Measurements from ENCODE around the gene SLC27A4.

The SLC27A4 gene

GRCh38 chr9:128383791-128384190 is 43.5 kb downstream of the SLC27A4 start:
- H2BK12ac ChIP-seq (ENCODE audit: low read length), result no peak overlapping the region
- H3K79me1 ChIP-seq (ENCODE audit: low read depth, low read length), result peaks cover 4% of the 10 kb centered on the region
- H4K8ac ChIP-seq (ENCODE audit: low read depth, low read length), result no peak overlapping the region
- H2BK15ac ChIP-seq (ENCODE audit: low read length), result no peak overlapping the region
- H3K4me1 ChIP-seq (ENCODE audit: control insufficient read depth in 2 of 2, insufficient read depth in 1 of 2, low read depth in 1 of 2, low read length in 2 of 2), result peaks cover 16 to 72% of the 10 kb centered on the region in 2 donors
- no peak overlapping the region for H2BK5ac ChIP-seq (ENCODE audit: low read length)
- no peak overlapping the region for H2BK120ac ChIP-seq (ENCODE audit: low read depth, low read length)
- no peak overlapping the region for H3K4me2 ChIP-seq (ENCODE audit: insufficient read depth, low read length, poor library complexity, severe bottlenecking)
- no peak overlapping the region for H3K14ac ChIP-seq (ENCODE audit: low read length)
- H3K23ac ChIP-seq (ENCODE audit: low read depth, low read length, poor library complexity), result no peak overlapping the region
- no peak overlapping the region for H3K4ac ChIP-seq (ENCODE audit: low read length)
- no peak for DNase-seq (ENCODE audit: low spot score)
- H3K36me3 ChIP-seq (replicated peaks in 1 of 2; ENCODE audit: control insufficient read depth in 2 of 2, insufficient read depth in 2 of 2, low read length in 2 of 2), result peaks cover 7 to 56% of the 10 kb centered on the region in 2 donors
- H4K91ac ChIP-seq (ENCODE audit: low read depth, low read length, poor library complexity), result no peak overlapping the region
- no peak overlapping the region for H3K9ac ChIP-seq (ENCODE audit: low read depth, low read length, poor library complexity)
- no CpG with 5 or more reads among the region's 8 CpGs for WGBS, 2 donors (ENCODE audit: extremely low coverage in 2 of 2, insufficient read length in 2 of 2, insufficient replicate concordance in 1 of 2)
- H3K27me3 ChIP-seq (ENCODE audit: control insufficient read depth in 3 of 3, insufficient read depth in 3 of 3, low read depth in 1 of 3, low read length in 3 of 3), result peaks cover 0 to 74% (median 0%) of the 10 kb centered on the region in 3 experiments
- no peak overlapping the region for H3K4me3 ChIP-seq (ENCODE audit: low read length in 2 of 2)
- no peak overlapping the region for H2AFZ ChIP-seq (ENCODE audit: low read length)
- H3K9me3 ChIP-seq (replicated peaks in 1 of 2; ENCODE audit: control insufficient read depth in 2 of 2, insufficient read depth in 1 of 2, low read depth in 1 of 2, low read length in 2 of 2), result no peaks in the 10 kb centered on the region
- no peak overlapping the region for H3K18ac ChIP-seq (ENCODE audit: low read length)
- H3K27ac ChIP-seq (replicated peaks; ENCODE audit: low read length), result no peak overlapping the region
- no peak overlapping the region for H2AK5ac ChIP-seq (ENCODE audit: low read depth, low read length)

- WGBS, 2 donors (ENCODE audit: extremely low coverage in 2 of 2, insufficient read length in 2 of 2, insufficient replicate concordance in 1 of 2), result no CpG with 5 or more reads among the region's 7 CpGs
- H3K14ac ChIP-seq (ENCODE audit: low read length), result no peak overlapping the region
- no peak overlapping the region for H3K23ac ChIP-seq (ENCODE audit: low read depth, low read length, poor library complexity)
- H3K9ac ChIP-seq (ENCODE audit: low read depth, low read length, poor library complexity), result no peak overlapping the region
- no peak overlapping the region for H2BK120ac ChIP-seq (ENCODE audit: low read depth, low read length)
- H2BK15ac ChIP-seq (ENCODE audit: low read length), result no peak overlapping the region
- no peak overlapping the region for H2BK5ac ChIP-seq (ENCODE audit: low read length)
- no peak overlapping the region for H2AFZ ChIP-seq (ENCODE audit: low read length)
- H3K18ac ChIP-seq (ENCODE audit: low read length), result no peak overlapping the region
- no peaks in the 10 kb centered on the region for H3K9me3 ChIP-seq (replicated peaks in 1 of 2; ENCODE audit: control insufficient read depth in 2 of 2, insufficient read depth in 1 of 2, low read depth in 1 of 2, low read length in 2 of 2)
- H3K79me1 ChIP-seq (ENCODE audit: low read depth, low read length), result peaks cover 4% of the 10 kb centered on the region
- H3K4me2 ChIP-seq (ENCODE audit: insufficient read depth, low read length, poor library complexity, severe bottlenecking), result no peak overlapping the region
- no peak overlapping the region for H3K4me3 ChIP-seq (ENCODE audit: low read length in 2 of 2)
- peaks cover 11 to 59% of the 10 kb centered on the region in 2 donors for H3K36me3 ChIP-seq (replicated peaks in 1 of 2; ENCODE audit: control insufficient read depth in 2 of 2, insufficient read depth in 2 of 2, low read length in 2 of 2)
- DNase-seq (ENCODE audit: low spot score), result no peak
- no peak overlapping the region for H3K27ac ChIP-seq (replicated peaks; ENCODE audit: low read length)
- H3K27me3 ChIP-seq (ENCODE audit: control insufficient read depth in 3 of 3, insufficient read depth in 3 of 3, low read depth in 1 of 3, low read length in 3 of 3), result peaks cover 0 to 84% (median 0%) of the 10 kb centered on the region in 3 experiments
- no peak overlapping the region for H4K8ac ChIP-seq (ENCODE audit: low read depth, low read length)
- H4K91ac ChIP-seq (ENCODE audit: low read depth, low read length, poor library complexity), result no peak overlapping the region
- H3K4ac ChIP-seq (ENCODE audit: low read length), result no peak overlapping the region
- H3K4me1 ChIP-seq (ENCODE audit: control insufficient read depth in 2 of 2, insufficient read depth in 1 of 2, low read depth in 1 of 2, low read length in 2 of 2), result peaks cover 16 to 83% of the 10 kb centered on the region in 2 donors
- H2AK5ac ChIP-seq (ENCODE audit: low read depth, low read length), result no peak overlapping the region
- H2BK12ac ChIP-seq (ENCODE audit: low read length), result no peak overlapping the region
Measured at GRCh38 chr9:128384801-128385495, 44.6 kb downstream of the SLC27A4 start.

- Histone ChIP-seq H3K36me3 (replicated peaks in 1 of 2; ENCODE audit: control insufficient read depth in 2 of 2, insufficient read depth in 2 of 2, low read length in 2 of 2) (peaks cover 11 to 63% of the 10 kb centered on the region in 2 donors), H4K91ac (ENCODE audit: low read depth, low read length, poor library complexity) (no peak overlapping the region), H2BK15ac (ENCODE audit: low read length) (no peak overlapping the region), H3K9me3 (replicated peaks in 1 of 2; ENCODE audit: control insufficient read depth in 2 of 2, insufficient read depth in 1 of 2, low read depth in 1 of 2, low read length in 2 of 2) (no peaks in the 10 kb centered on the region), H3K4ac (ENCODE audit: low read length) (no peak overlapping the region), H2AFZ (ENCODE audit: low read length) (no peak overlapping the region), H3K4me1 (ENCODE audit: control insufficient read depth in 2 of 2, insufficient read depth in 1 of 2, low read depth in 1 of 2, low read length in 2 of 2) (peaks cover 16 to 92% of the 10 kb centered on the region in 2 donors), H2BK120ac (ENCODE audit: low read depth, low read length) (no peak overlapping the region), H3K27me3 (ENCODE audit: control insufficient read depth in 3 of 3, insufficient read depth in 3 of 3, low read depth in 1 of 3, low read length in 3 of 3) (peaks cover 0 to 88% (median 0%) of the 10 kb centered on the region in 3 experiments), H3K27ac (replicated peaks; ENCODE audit: low read length) (no peak overlapping the region), H2AK5ac (ENCODE audit: low read depth, low read length) (no peak overlapping the region), H3K4me2 (ENCODE audit: insufficient read depth, low read length, poor library complexity, severe bottlenecking) (no peak overlapping the region), H3K9ac (ENCODE audit: low read depth, low read length, poor library complexity) (no peak overlapping the region), H2BK5ac (ENCODE audit: low read length) (no peak overlapping the region), H3K4me3 (ENCODE audit: low read length in 2 of 2) (no peak overlapping the region), H3K79me1 (ENCODE audit: low read depth, low read length) (peaks cover 4% of the 10 kb centered on the region), H3K23ac (ENCODE audit: low read depth, low read length, poor library complexity) (no peak overlapping the region), H3K18ac (ENCODE audit: low read length) (no peak overlapping the region), H3K14ac (ENCODE audit: low read length) (no peak overlapping the region), H4K8ac (ENCODE audit: low read depth, low read length) (no peak overlapping the region), H2BK12ac (ENCODE audit: low read length) (no peak overlapping the region)
- no CpG with 5 or more reads among the region's 18 CpGs for WGBS, 2 donors (ENCODE audit: extremely low coverage in 2 of 2, insufficient read length in 2 of 2, insufficient replicate concordance in 1 of 2)
- no peak for DNase-seq (ENCODE audit: low spot score)
Measured at GRCh38 chr9:128385496-128386460, 45.5 kb downstream of the SLC27A4 start.

GRCh38 chr9:128388150-128388549 is 47.8 kb downstream of the SLC27A4 start:
- no peak overlapping the region for H3K9ac ChIP-seq (ENCODE audit: low read depth, low read length, poor library complexity)
- no peaks in the 10 kb centered on the region for H3K9me3 ChIP-seq (replicated peaks in 1 of 2; ENCODE audit: control insufficient read depth in 2 of 2, insufficient read depth in 1 of 2, low read depth in 1 of 2, low read length in 2 of 2)
- no peak overlapping the region for H3K27ac ChIP-seq (replicated peaks; ENCODE audit: low read length)
- H3K14ac ChIP-seq (ENCODE audit: low read length), result no peak overlapping the region
- peaks cover 4% of the 10 kb centered on the region for H3K79me1 ChIP-seq (ENCODE audit: low read depth, low read length)
- H3K23ac ChIP-seq (ENCODE audit: low read depth, low read length, poor library complexity), result no peak overlapping the region
- no peak overlapping the region for H4K8ac ChIP-seq (ENCODE audit: low read depth, low read length)
- no peak overlapping the region for H2BK5ac ChIP-seq (ENCODE audit: low read length)
- H3K4me3 ChIP-seq (ENCODE audit: low read length in 2 of 2), result no peak overlapping the region
- no CpG with 5 or more reads among the region's 10 CpGs for WGBS, 2 donors (ENCODE audit: extremely low coverage in 2 of 2, insufficient read length in 2 of 2, insufficient replicate concordance in 1 of 2)
- H2BK15ac ChIP-seq (ENCODE audit: low read length), result no peak overlapping the region
- H3K4ac ChIP-seq (ENCODE audit: low read length), result no peak overlapping the region
- no peak overlapping the region for H2BK120ac ChIP-seq (ENCODE audit: low read depth, low read length)
- H3K36me3 ChIP-seq (replicated peaks in 1 of 2; ENCODE audit: control insufficient read depth in 2 of 2, insufficient read depth in 2 of 2, low read length in 2 of 2), result peaks cover 11 to 74% of the 10 kb centered on the region in 2 donors
- no peak overlapping the region for H2AK5ac ChIP-seq (ENCODE audit: low read depth, low read length)
- H4K91ac ChIP-seq (ENCODE audit: low read depth, low read length, poor library complexity), result no peak overlapping the region
- no peak for DNase-seq (ENCODE audit: low spot score)
- H2AFZ ChIP-seq (ENCODE audit: low read length), result no peak overlapping the region
- H3K27me3 ChIP-seq (ENCODE audit: control insufficient read depth in 3 of 3, insufficient read depth in 3 of 3, low read depth in 1 of 3, low read length in 3 of 3), result peaks cover 0 to 97% (median 18%) of the 10 kb centered on the region in 3 experiments
- H3K4me2 ChIP-seq (ENCODE audit: insufficient read depth, low read length, poor library complexity, severe bottlenecking), result no peak overlapping the region
- H3K18ac ChIP-seq (ENCODE audit: low read length), result no peak overlapping the region
- peaks cover 12 to 86% of the 10 kb centered on the region in 2 donors for H3K4me1 ChIP-seq (ENCODE audit: control insufficient read depth in 2 of 2, insufficient read depth in 1 of 2, low read depth in 1 of 2, low read length in 2 of 2)
- H2BK12ac ChIP-seq (ENCODE audit: low read length), result no peak overlapping the region
